OCI-LY7 (cell line): ENCODE measurements around the gene KCNE2. TPM values are rescaled to one million over a fixed set of nuclear protein-coding genes. Genes with fewer than 3 reads are reported as not detected.

Experiments used
- BruUV-seq: library from RNA; stranded (reverse); fragments of 400-500 nt; replicated peaks from 2 replicates; lab custom pipeline; 2021; lab: Mats Ljungman, UMichigan
- CTCF ChIA-PET: fragments of 300-600 bp; sonication (Branson Sonifier 250); formaldehyde crosslinking; loops from one replicate; lab custom pipeline; 2022; ENCODE audit warnings: antibody characterized with exemption; ENCODE audit not compliant: unreplicated experiment; lab: Charles Lee
- POLR2A ChIA-PET: fragments of 300-600 bp; sonication (Branson Sonifier 250); formaldehyde crosslinking; loops from one replicate; lab custom pipeline; 2022; ENCODE audit warnings: antibody characterized with exemption; lab: Charles Lee
- DNase-seq: peaks from one replicate; pipeline ENCODE4 v3.0.0-alpha.2; 2015; ENCODE audit warnings: low spot score
- H2AFZ ChIP-seq: fragments of 200-600 bp; sonication (generic), shearing (Covaris generic); 2 replicates; pipeline ENCODE4 v1.6.1; 2014; ENCODE audit warnings: mild to moderate bottlenecking, antibody characterized with exemption, low read length, moderate library complexity
- H3K27ac ChIP-seq: fragments of 200-600 bp; sonication (generic); 2 replicates; pipeline ENCODE4 v1.5.1; 2014; ENCODE audit warnings: mixed run types, low read depth, mild to moderate bottlenecking, moderate library complexity, low read length, inconsistent platforms; ENCODE audit not compliant: poor library complexity, severe bottlenecking
- H3K36me3 ChIP-seq: fragments of 200-600 bp; sonication (generic); 2 replicates; pipeline ENCODE4 v1.6.1; 2014; ENCODE audit warnings: mild to moderate bottlenecking, antibody characterized with exemption, low read length, moderate library complexity, mixed read lengths; ENCODE audit not compliant: insufficient read depth
- H3K4me1 ChIP-seq: fragments of 200-600 bp; sonication (generic); 2 replicates; pipeline ENCODE4 v1.5.1; 2014; ENCODE audit warnings: mild to moderate bottlenecking, low read length; ENCODE audit not compliant: insufficient read depth, poor library complexity, severe bottlenecking
- H3K4me2 ChIP-seq: fragments of 200-600 bp; sonication (generic); 2 replicates; pipeline ENCODE4 v1.6.1; 2014; ENCODE audit warnings: mild to moderate bottlenecking, low read length
- H3K4me3 ChIP-seq: fragments of 200-600 bp; sonication (generic); 2 replicates; pipeline ENCODE4 v1.5.1; 2014; ENCODE audit warnings: mild to moderate bottlenecking, low read depth, low read length; ENCODE audit not compliant: poor library complexity, severe bottlenecking
- H3K79me2 ChIP-seq: fragments of 200-600 bp; sonication (generic); 2 replicates; pipeline ENCODE4 v1.6.1; 2016; ENCODE audit warnings: low read depth, mild to moderate bottlenecking, low read length, moderate library complexity, mixed read lengths; ENCODE audit not compliant: insufficient read depth
- H3K9me2 ChIP-seq: fragments of 200-600 bp; sonication (generic); 2 replicates; pipeline ENCODE4 v1.6.1; 2016; ENCODE audit warnings: mild to moderate bottlenecking, low read length, mixed read lengths; ENCODE audit not compliant: insufficient read depth
- H3K9me3 ChIP-seq: fragments of 200-600 bp; sonication (generic); 2 replicates; pipeline ENCODE4 v1.6.1; 2014; ENCODE audit warnings: mild to moderate bottlenecking, mixed run types, low read length, mixed read lengths
- H4K20me1 ChIP-seq: fragments of 200-600 bp; sonication (generic); 2 replicates; pipeline ENCODE4 v1.6.1; 2014; ENCODE audit warnings: mild to moderate bottlenecking, antibody characterized with exemption, low read length, moderate library complexity, mixed read lengths; ENCODE audit not compliant: insufficient read depth
- EZH2phosphoT487 ChIP-seq: fragments of 200-600 bp; sonication (generic); IDR thresholded peaks from 2 replicates; pipeline ENCODE4 v1.6.1; 2018; ENCODE audit warnings: low read depth, borderline replicate concordance, mild to moderate bottlenecking, mixed run types, antibody characterized with exemption, low read length, moderate library complexity, mixed read lengths
- intact Hi-C: fragments of 100-400 bp; cut with micrococcal nuclease; formaldehyde crosslinking; loops from one replicate; pipeline ENCODE4 v1.10.0; 2022; ENCODE audit not compliant: unreplicated experiment
- total RNA-seq, 2 experiments: library from RNA; depleted of rRNA in 1 of 2; stranded (reverse); fragments of >200 nt in 1 of 2; shearing (Covaris generic) in 1 of 2; gene quantifications; 2 replicates each; pipeline ENCODE4 v1.2.3, GENCODE V29; 2014 to 2022
- TF ChIP-seq, protein P1 (sequence below): fragments of 200-600 bp; sonication (generic); conservative IDR thresholded peaks from 2 replicates; pipeline ENCODE4 v1.5.1; 2014; ENCODE audit warnings: mild to moderate bottlenecking, antibody characterized with exemption, low read length, moderate library complexity, mixed read lengths

Gene KCNE2
- total RNA-seq, 2 experiments from 2014 or later, result not detected

DNA sequence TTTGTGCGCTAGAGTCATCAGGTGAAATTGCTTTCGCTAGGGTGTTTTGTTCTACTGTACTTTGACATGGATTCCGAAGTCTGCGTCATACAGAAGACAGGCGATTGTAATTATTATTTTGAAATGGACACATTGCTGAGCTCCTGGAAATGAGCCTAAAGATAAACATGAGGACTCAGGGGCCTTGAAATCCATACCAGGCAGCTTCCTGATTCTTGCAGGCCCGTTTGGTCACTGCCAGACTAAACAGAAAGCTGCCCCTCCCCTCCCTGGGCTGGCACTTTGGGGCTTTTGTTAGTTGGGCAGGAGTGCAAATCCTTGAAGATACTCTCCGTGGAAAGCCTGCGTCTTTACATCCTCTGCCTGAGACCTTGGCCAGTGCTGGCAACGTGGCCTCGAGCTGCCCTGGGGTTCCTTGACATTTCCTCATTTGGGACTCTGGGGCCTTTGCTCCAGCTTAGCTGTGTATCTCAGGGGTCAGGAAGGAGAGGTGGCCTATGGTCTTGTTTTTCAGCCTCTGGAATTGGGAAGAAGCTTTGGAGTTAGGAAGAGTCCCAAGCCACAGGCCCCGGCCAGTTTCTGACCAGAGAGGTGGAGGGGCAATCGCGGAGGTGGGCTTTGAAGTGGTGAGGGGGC, 26.9 kb upstream of the KCNE2 start:
- H3K9me3 ChIP-seq, result no peaks in the 10 kb centered on the region
- H3K27ac ChIP-seq, result no peak overlapping the region
- H3K9me2 ChIP-seq, result no peaks in the 10 kb centered on the region
- no peak for DNase-seq
- POLR2A ChIA-PET, result no interaction called here
- BruUV-seq, result no TSS peak
- TF ChIP-seq, protein P1, sequence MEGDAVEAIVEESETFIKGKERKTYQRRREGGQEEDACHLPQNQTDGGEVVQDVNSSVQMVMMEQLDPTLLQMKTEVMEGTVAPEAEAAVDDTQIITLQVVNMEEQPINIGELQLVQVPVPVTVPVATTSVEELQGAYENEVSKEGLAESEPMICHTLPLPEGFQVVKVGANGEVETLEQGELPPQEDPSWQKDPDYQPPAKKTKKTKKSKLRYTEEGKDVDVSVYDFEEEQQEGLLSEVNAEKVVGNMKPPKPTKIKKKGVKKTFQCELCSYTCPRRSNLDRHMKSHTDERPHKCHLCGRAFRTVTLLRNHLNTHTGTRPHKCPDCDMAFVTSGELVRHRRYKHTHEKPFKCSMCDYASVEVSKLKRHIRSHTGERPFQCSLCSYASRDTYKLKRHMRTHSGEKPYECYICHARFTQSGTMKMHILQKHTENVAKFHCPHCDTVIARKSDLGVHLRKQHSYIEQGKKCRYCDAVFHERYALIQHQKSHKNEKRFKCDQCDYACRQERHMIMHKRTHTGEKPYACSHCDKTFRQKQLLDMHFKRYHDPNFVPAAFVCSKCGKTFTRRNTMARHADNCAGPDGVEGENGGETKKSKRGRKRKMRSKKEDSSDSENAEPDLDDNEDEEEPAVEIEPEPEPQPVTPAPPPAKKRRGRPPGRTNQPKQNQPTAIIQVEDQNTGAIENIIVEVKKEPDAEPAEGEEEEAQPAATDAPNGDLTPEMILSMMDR, result no peak
- TF ChIP-seq EZH2phosphoT487, result no peak
- H3K36me3 ChIP-seq, result no peaks in the 10 kb centered on the region
- no peaks in the 10 kb centered on the region for H3K4me1 ChIP-seq
- H2AFZ ChIP-seq, result no peak overlapping the region
- no peaks in the 10 kb centered on the region for H4K20me1 ChIP-seq
- CTCF ChIA-PET, result no interaction called here
- intact Hi-C loops, result no loop called here
- no peaks in the 10 kb centered on the region for H3K79me2 ChIP-seq
- no peak overlapping the region for H3K4me2 ChIP-seq
- no peak overlapping the region for H3K4me3 ChIP-seq

- no peak for DNase-seq
- no TSS peak for BruUV-seq
- Histone ChIP-seq H4K20me1 (no peaks in the 10 kb centered on the region), H3K4me3 (no peak overlapping the region), H3K9me3 (no peaks in the 10 kb centered on the region), H3K4me2 (no peak overlapping the region), H3K4me1 (no peaks in the 10 kb centered on the region), H2AFZ (no peak overlapping the region), H3K36me3 (no peaks in the 10 kb centered on the region), H3K27ac (no peak overlapping the region), H3K79me2 (no peaks in the 10 kb centered on the region), H3K9me2 (no peaks in the 10 kb centered on the region)
- intact Hi-C loops, result no loop called here
- ChIA-PET CTCF (interaction anchor here (0.7 kb wide), 1 partner anchor 368 kb away, joined by 3 read pairs; no protein-coding TSS in a partner anchor), POLR2A (no interaction called here)
- no peak for TF ChIP-seq EZH2phosphoT487
- TF ChIP-seq, protein P1, result no peak
These were observed 26.1 kb upstream of the KCNE2 start for GRCh38 chr21:34337741-34338140.

- TF ChIP-seq EZH2phosphoT487, result no peak
- TF ChIP-seq, protein P1, result no peak
- H3K4me3 ChIP-seq, result no peak overlapping the region
- H3K4me1 ChIP-seq, result no peaks in the 10 kb centered on the region
- H3K9me3 ChIP-seq, result no peaks in the 10 kb centered on the region
- H2AFZ ChIP-seq, result no peak overlapping the region
- no peak for DNase-seq
- H3K27ac ChIP-seq, result no peak overlapping the region
- no peaks in the 10 kb centered on the region for H3K36me3 ChIP-seq
- ChIA-PET CTCF (no interaction called here), POLR2A (no interaction called here)
- intact Hi-C loops, result no loop called here
- H4K20me1 ChIP-seq, result no peaks in the 10 kb centered on the region
- H3K9me2 ChIP-seq, result no peaks in the 10 kb centered on the region
- BruUV-seq, result no TSS peak
- H3K79me2 ChIP-seq, result no peaks in the 10 kb centered on the region
- no peak overlapping the region for H3K4me2 ChIP-seq
These were observed 25.6 kb upstream of the KCNE2 start for GRCh38 chr21:34338226-34338625.
